Measurements from ENCODE around the gene IL17C.

GRCh38 chr16:88632587-88632930, 5.8 kb upstream of the IL17C start:
- no peak for TF ChIP-seq POLR2A (IDR thresholded peaks at IDR 0.05)
- no peak for TF ChIP-seq EP300 (IDR thresholded peaks at IDR 0.05)
- TF ChIP-seq CTCF (IDR thresholded peaks at IDR 0.05): no peak
- TF ChIP-seq POLR2AphosphoS5 (IDR thresholded peaks at IDR 0.05): no peak
